SK-N-SH (cell line): ENCODE results near the gene PPP1R9A.

Experiments
- CTCF ChIP-seq: fragments of 200-600 bp; sonication (generic); IDR thresholded peaks from 2 replicates; pipeline ENCODE4 v1.6.1; 2017; ENCODE audit warnings: antibody characterized with exemption, mild to moderate bottlenecking, moderate library complexity
- EP300 ChIP-seq, 2 experiments: IDR thresholded peaks; 2 replicates each; pipeline versions ENCODE4 v1.4.0 to v1.6.1; 2012; ENCODE audit warnings: borderline replicate concordance in 1 of 2, low read depth in 1 of 2, low read length in 1 of 2
- EZH2phosphoT487 ChIP-seq: fragments of 200-600 bp; sonication (generic); IDR thresholded peaks from 2 replicates; pipeline ENCODE4 v1.6.1; 2017; ENCODE audit warnings: low read depth, mixed run types, mild to moderate bottlenecking, antibody characterized with exemption, moderate library complexity, borderline replicate concordance
- MAX ChIP-seq: IDR thresholded peaks from 2 replicates; pipeline ENCODE4 v1.4.0; 2012; ENCODE audit warnings: low read depth
- MXI1 ChIP-seq: IDR thresholded peaks from 2 replicates; pipeline ENCODE4 v1.6.1; 2012; ENCODE audit warnings: mild to moderate bottlenecking, low read depth, low read length, improper control_type of control experiment
- POLR2AphosphoS5 ChIP-seq: IDR thresholded peaks from 2 replicates; pipeline ENCODE4 v1.6.1; 2012; ENCODE audit warnings: low read depth, low read length
- REST ChIP-seq: IDR thresholded peaks from 2 replicates; pipeline ENCODE4 v1.6.1; 2012; ENCODE audit warnings: mild to moderate bottlenecking, low read depth, low read length, moderate library complexity
- RFX5 ChIP-seq: IDR thresholded peaks from 2 replicates; pipeline ENCODE4 v1.6.1; 2012; ENCODE audit warnings: mild to moderate bottlenecking, improper control_type of control experiment, low read length
- RXRA ChIP-seq: IDR thresholded peaks from 2 replicates; pipeline ENCODE4 v1.4.0; 2012; ENCODE audit warnings: low read depth, mild to moderate bottlenecking, borderline replicate concordance
- ZBTB33 ChIP-seq: IDR thresholded peaks from 2 replicates; pipeline ENCODE4 v1.4.0; 2012; ENCODE audit warnings: low read depth, borderline replicate concordance

GRCh38 chr7:95209276-95209675, 301.9 kb downstream of the PPP1R9A start:
- TF ChIP-seq EZH2phosphoT487 (no peak), MXI1 (no peak), CTCF (no peak), MAX (no peak), ZBTB33 (no peak), RXRA (no peak), REST (no peak), RFX5 (no peak), EP300 (IDR thresholded peaks at IDR 0.05; ENCODE audit: borderline replicate concordance in 1 of 2, low read depth in 1 of 2, low read length in 1 of 2) (no peak), POLR2AphosphoS5 (no peak)
